ENCODE measurements around the gene SOX9. TPM values are rescaled to one million over a fixed set of nuclear protein-coding genes. Genes with fewer than 3 reads are reported as not detected.

SOX9 gene
- total and polyA plus RNA-seq, 8 donors = 6.6 to 81.5 (median 60.1) TPM

GRCh38 chr17:72077326-72077960 is 43.4 kb upstream of the SOX9 start:
- ATAC-seq = no peak
- no peak overlapping the region for H3K27ac ChIP-seq
- H3K4me3 ChIP-seq = no peak overlapping the region
- no peak for TF ChIP-seq CTCF (IDR thresholded peaks at IDR 0.05)
- DNase-seq = no peak
- H3K36me3 ChIP-seq = no peaks in the 10 kb centered on the region
- peaks cover 0 to 3% of the 10 kb centered on the region in 2 donors for H3K9me3 ChIP-seq
- no peaks in the 10 kb centered on the region for H3K4me1 ChIP-seq
- intact Hi-C loops (cut with DNase I) = no loop called here
- no peaks in the 10 kb centered on the region for H3K27me3 ChIP-seq

GRCh38 chr17:72079700-72080099 is 41.1 kb upstream of the SOX9 start:
- H3K9me3 ChIP-seq = peaks cover 0 to 3% of the 10 kb centered on the region in 2 donors
- no peak for ATAC-seq
- intact Hi-C loops (cut with DNase I) = no loop called here
- no peaks in the 10 kb centered on the region for H3K36me3 ChIP-seq
- no peaks in the 10 kb centered on the region for H3K27me3 ChIP-seq
- H3K4me1 ChIP-seq = no peaks in the 10 kb centered on the region
- no peak for TF ChIP-seq CTCF (IDR thresholded peaks at IDR 0.05)
- DNase-seq = no peak
- H3K27ac ChIP-seq = no peak overlapping the region
- no peak overlapping the region for H3K4me3 ChIP-seq

GRCh38 chr17:72087876-72088275 is 32.9 kb upstream of the SOX9 start:
- no peaks in the 10 kb centered on the region for H3K27me3 ChIP-seq
- no peak for TF ChIP-seq CTCF (IDR thresholded peaks at IDR 0.05)
- intact Hi-C loops (cut with DNase I) = no loop called here

GRCh38 chr17:72089453-72089987 is 31.3 kb upstream of the SOX9 start:
- intact Hi-C loops (cut with DNase I) = no loop called here
- Histone ChIP-seq H3K4me1 (no peaks in the 10 kb centered on the region), H3K36me3 (no peaks in the 10 kb centered on the region), H3K27ac (no peak overlapping the region), H3K4me3 (no peak overlapping the region), H3K9me3 (no peaks in the 10 kb centered on the region), H3K27me3 (no peaks in the 10 kb centered on the region)
- no peak for ATAC-seq
- TF ChIP-seq CTCF (IDR thresholded peaks at IDR 0.05) = no peak
- DNase-seq = no peak

More at GRCh38 chr17:72087876-72088275, 32.9 kb upstream of the SOX9 start:
- Histone ChIP-seq H3K27ac (no peak overlapping the region), H3K9me3 (no peaks in the 10 kb centered on the region), H3K4me3 (no peak overlapping the region), H3K36me3 (no peaks in the 10 kb centered on the region), H3K4me1 (no peaks in the 10 kb centered on the region)
- DNase-seq (no peak), ATAC-seq (no peak)

- no peak for ATAC-seq
- intact Hi-C loops (cut with DNase I) = no loop called here
- H3K4me1 ChIP-seq = no peaks in the 10 kb centered on the region
- H3K9me3 ChIP-seq = no peaks in the 10 kb centered on the region
- no peak overlapping the region for H3K27ac ChIP-seq
- no peaks in the 10 kb centered on the region for H3K27me3 ChIP-seq
- no peak for TF ChIP-seq CTCF (IDR thresholded peaks at IDR 0.05)
- H3K36me3 ChIP-seq = no peaks in the 10 kb centered on the region
- DNase-seq = no peak
- no peak overlapping the region for H3K4me3 ChIP-seq
These were observed 30.7 kb upstream of the SOX9 start for GRCh38 chr17:72090108-72090507.
